A673 (cell line): ENCODE data around the gene ASB3.

Source experiments
- CTCF ChIP-seq: fragments of 300-800, 200-600 bp; sonication (generic); conservative IDR thresholded peaks from 2 replicates; pipeline ENCODE4 v1.5.1; 2017; ENCODE audit warnings: low read depth, mild to moderate bottlenecking, antibody characterized with exemption, low read length, moderate library complexity, mixed read lengths
- EZH2 ChIP-seq: fragments of 200-600 bp; sonication (generic); IDR thresholded peaks from 2 replicates; pipeline ENCODE4 v1.6.1; 2017; ENCODE audit warnings: borderline replicate concordance, low read depth, mild to moderate bottlenecking, mixed read lengths, antibody characterized with exemption, low read length; ENCODE audit not compliant: poor library complexity, severe bottlenecking

- no peak for TF ChIP-seq CTCF
- TF ChIP-seq EZH2, result no peak
Observed at GRCh38 chr2:53646788-53647187, 140.0 kb downstream of the ASB3 start.
